PC-3 (cell line): ENCODE measurements around the gene CSMD2. TPM values are rescaled to one million over a fixed set of nuclear protein-coding genes. Genes with fewer than 3 reads are reported as not detected.

Experiments
- ATAC-seq: fragments of 200-7000 bp; cut with Tn5 transposase; 2 replicates; pipeline ENCODE4 v1.9.1; 2020; ENCODE audit warnings: mild to moderate bottlenecking, moderate library complexity
- BruUV-seq: library from RNA; stranded (reverse); fragments of 400-500 nt; replicated peaks from 2 replicates; lab custom pipeline; 2021; lab: Mats Ljungman, UMichigan
- CTCF ChIA-PET: fragments of 300-600 bp; sonication (Branson Sonifier 250); formaldehyde crosslinking; loops from one replicate; lab custom pipeline; 2022; ENCODE audit warnings: antibody characterized with exemption; lab: Charles Lee
- POLR2A ChIA-PET: fragments of 300-600 bp; sonication (Branson Sonifier 250); formaldehyde crosslinking; loops from one replicate; lab custom pipeline; 2022; ENCODE audit warnings: antibody characterized with exemption; ENCODE audit not compliant: unreplicated experiment; lab: Charles Lee
- DNase-seq: peaks from one replicate; pipeline ENCODE4 v3.0.0-alpha.2; 2015
- H2AFZ ChIP-seq: fragments of 300-600 bp; sonication (generic); 2 replicates; pipeline ENCODE4 v1.6.0; 2016; ENCODE audit warnings: antibody characterized with exemption, low read length
- H3F3A ChIP-seq: fragments of 300-600 bp; sonication (generic); one replicate; pipeline ENCODE4 v1.6.0; 2017; ENCODE audit warnings: antibody characterized with exemption, low read length, control low read depth, mild to moderate bottlenecking; ENCODE audit not compliant: unreplicated experiment
- H3K27ac ChIP-seq: fragments of 300-600 bp; sonication (generic); 2 replicates; pipeline ENCODE4 v1.5.1; 2016; ENCODE audit warnings: mild to moderate bottlenecking, low read length
- H3K27me3 ChIP-seq: fragments of 300-600 bp; sonication (generic); 2 replicates; pipeline ENCODE4 v1.6.1; 2016; ENCODE audit warnings: low read length, mixed read lengths
- H3K36me3 ChIP-seq: fragments of 300-600 bp; sonication (generic); 2 replicates; pipeline ENCODE4 v1.6.1; 2016; ENCODE audit warnings: low read depth, mixed run types, low read length, mixed read lengths
- H3K4me1 ChIP-seq: fragments of 300-600 bp; sonication (generic); 2 replicates; pipeline ENCODE4 v1.5.1; 2016; ENCODE audit warnings: low read length; ENCODE audit not compliant: insufficient read depth
- H3K4me2 ChIP-seq: fragments of 300-600 bp; sonication (generic); 2 replicates; pipeline ENCODE4 v1.6.0; 2016; ENCODE audit warnings: low read length
- H3K4me3 ChIP-seq: fragments of 300-600 bp; sonication (generic); 2 replicates; pipeline ENCODE4 v1.5.1; 2016; ENCODE audit warnings: mild to moderate bottlenecking, low read length, mixed read lengths
- H3K79me2 ChIP-seq: fragments of 300-600 bp; sonication (generic); 2 replicates; pipeline ENCODE4 v1.6.1; 2017; ENCODE audit warnings: low read length, mixed read lengths
- H3K9ac ChIP-seq: fragments of 300-600 bp; sonication (generic); 2 replicates; pipeline ENCODE4 v1.6.0; 2016; ENCODE audit warnings: mild to moderate bottlenecking, low read length
- H3K9me2 ChIP-seq: fragments of 300-600 bp; sonication (generic); replicated peaks from 2 replicates; pipeline ENCODE4 v1.6.1; 2016; ENCODE audit warnings: mixed run types, low read length, mixed read lengths
- H3K9me3 ChIP-seq: fragments of 300-600 bp; sonication (generic); 2 replicates; pipeline ENCODE4 v1.6.1; 2016; ENCODE audit warnings: low read length, mixed read lengths
- H4K20me1 ChIP-seq: fragments of 300-600 bp; sonication (generic); 2 replicates; pipeline ENCODE4 v1.6.1; 2016; ENCODE audit warnings: low read length, mixed read lengths
- EZH2 ChIP-seq: fragments of 300-600 bp; sonication (generic); IDR thresholded peaks from one replicate; pipeline ENCODE4 v1.6.1; 2017; ENCODE audit warnings: antibody characterized with exemption, mild to moderate bottlenecking, low read length; ENCODE audit not compliant: unreplicated experiment
- EZH2phosphoT487 ChIP-seq: fragments of 300-600 bp; sonication (generic); IDR thresholded peaks from 2 replicates; pipeline ENCODE4 v1.6.1; 2018; ENCODE audit warnings: mild to moderate bottlenecking, antibody characterized with exemption, low read length, borderline replicate concordance
- intact Hi-C: fragments of 100-400 bp; cut with micrococcal nuclease; formaldehyde crosslinking; loops from 2 replicates; pipeline ENCODE4 v1.9.0; 2023
- total RNA-seq: library from RNA; depleted of rRNA; stranded (reverse); fragments of >200 nt; gene quantifications from 2 replicates; pipeline ENCODE4 v1.2.3, GENCODE V29; 2014
- TF ChIP-seq, protein P1 (sequence below): fragments of 300-600 bp; sonication (generic); conservative IDR thresholded peaks from 2 replicates; pipeline ENCODE4 v1.5.1; 2017; ENCODE audit warnings: antibody characterized with exemption, low read depth, mild to moderate bottlenecking, low read length

CSMD2 gene
- total RNA-seq, 1 experiment from 2014 or later: not detected

DNA sequence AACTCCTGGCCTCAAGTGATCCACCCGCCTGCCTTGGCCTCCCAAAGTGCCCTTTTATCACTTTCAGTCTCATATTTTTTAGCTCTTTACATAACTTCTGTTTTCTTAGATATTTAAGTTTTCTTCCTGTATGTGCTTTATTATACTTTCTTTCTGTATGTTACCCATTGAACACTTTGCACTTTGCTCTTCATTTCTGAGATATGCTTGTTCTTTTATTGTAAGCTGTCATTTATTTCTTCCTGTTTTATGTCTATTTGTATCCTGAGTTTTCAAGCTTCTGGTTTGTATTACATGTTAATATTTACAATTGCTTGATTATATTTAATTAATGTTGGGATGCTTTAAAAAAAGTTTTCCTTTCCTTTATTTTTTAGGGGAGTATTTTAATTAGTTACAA is 656.9 kb downstream of the CSMD2 start:
- H2AFZ ChIP-seq: no peak overlapping the region
- DNase-seq (no peak), ATAC-seq (no peak)
- H3K27me3 ChIP-seq: no peaks in the 10 kb centered on the region
- no peak overlapping the region for H3K4me2 ChIP-seq
- peaks cover 12% of the 10 kb centered on the region for H3K4me1 ChIP-seq
- H4K20me1 ChIP-seq: no peaks in the 10 kb centered on the region
- no peaks in the 10 kb centered on the region for H3K9me3 ChIP-seq
- BruUV-seq: no TSS peak
- POLR2A ChIA-PET: no interaction called here
- TF ChIP-seq EZH2: no peak
- intact Hi-C loops: no loop called here
- no peaks in the 10 kb centered on the region for H3K36me3 ChIP-seq
- CTCF ChIA-PET: no interaction called here
- H3K27ac ChIP-seq: no peak overlapping the region
- H3F3A ChIP-seq: no peaks in the 10 kb centered on the region
- no peaks in the 10 kb centered on the region for H3K79me2 ChIP-seq
- no peaks in the 10 kb centered on the region for H3K9me2 ChIP-seq
- no peak overlapping the region for H3K4me3 ChIP-seq
- no peak overlapping the region for H3K9ac ChIP-seq

DNA sequence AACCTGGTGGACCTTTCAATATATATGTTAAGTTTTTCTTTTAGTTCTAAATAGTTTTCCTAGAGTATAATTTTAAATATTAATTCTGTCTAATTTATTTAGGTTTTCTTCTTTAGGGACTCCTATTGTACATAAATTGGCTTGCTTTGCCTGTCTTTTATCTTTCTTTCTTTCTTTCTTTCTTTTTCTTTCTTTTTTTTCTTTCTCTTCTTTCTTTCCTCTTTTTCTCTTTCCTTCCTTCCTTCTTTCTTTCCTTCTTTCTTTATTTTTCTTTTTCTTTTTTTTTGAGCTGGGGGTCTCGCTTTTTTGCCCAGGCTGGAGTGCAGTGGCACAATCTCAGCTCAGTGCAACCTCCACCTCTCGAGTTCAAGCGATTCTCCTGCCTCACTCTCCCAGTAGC is 657.4 kb downstream of the CSMD2 start:
- Histone ChIP-seq H3K79me2 (no peaks in the 10 kb centered on the region), H3K27me3 (no peaks in the 10 kb centered on the region), H3K36me3 (no peaks in the 10 kb centered on the region), H3K9me3 (no peaks in the 10 kb centered on the region), H3K4me3 (no peak overlapping the region), H3K4me2 (no peak overlapping the region), H2AFZ (no peak overlapping the region), H3F3A (no peaks in the 10 kb centered on the region), H3K9me2 (no peaks in the 10 kb centered on the region), H4K20me1 (no peaks in the 10 kb centered on the region), H3K9ac (no peak overlapping the region), H3K4me1 (peaks cover 9% of the 10 kb centered on the region), H3K27ac (no peak overlapping the region)
- ATAC-seq (no peak), DNase-seq (no peak)
- no TSS peak for BruUV-seq
- intact Hi-C loops: no loop called here
- ChIA-PET CTCF (no interaction called here), POLR2A (no interaction called here)
- TF ChIP-seq EZH2 (no peak), EZH2phosphoT487 (no peak)
- TF ChIP-seq, protein P1, sequence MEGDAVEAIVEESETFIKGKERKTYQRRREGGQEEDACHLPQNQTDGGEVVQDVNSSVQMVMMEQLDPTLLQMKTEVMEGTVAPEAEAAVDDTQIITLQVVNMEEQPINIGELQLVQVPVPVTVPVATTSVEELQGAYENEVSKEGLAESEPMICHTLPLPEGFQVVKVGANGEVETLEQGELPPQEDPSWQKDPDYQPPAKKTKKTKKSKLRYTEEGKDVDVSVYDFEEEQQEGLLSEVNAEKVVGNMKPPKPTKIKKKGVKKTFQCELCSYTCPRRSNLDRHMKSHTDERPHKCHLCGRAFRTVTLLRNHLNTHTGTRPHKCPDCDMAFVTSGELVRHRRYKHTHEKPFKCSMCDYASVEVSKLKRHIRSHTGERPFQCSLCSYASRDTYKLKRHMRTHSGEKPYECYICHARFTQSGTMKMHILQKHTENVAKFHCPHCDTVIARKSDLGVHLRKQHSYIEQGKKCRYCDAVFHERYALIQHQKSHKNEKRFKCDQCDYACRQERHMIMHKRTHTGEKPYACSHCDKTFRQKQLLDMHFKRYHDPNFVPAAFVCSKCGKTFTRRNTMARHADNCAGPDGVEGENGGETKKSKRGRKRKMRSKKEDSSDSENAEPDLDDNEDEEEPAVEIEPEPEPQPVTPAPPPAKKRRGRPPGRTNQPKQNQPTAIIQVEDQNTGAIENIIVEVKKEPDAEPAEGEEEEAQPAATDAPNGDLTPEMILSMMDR: no peak

DNA sequence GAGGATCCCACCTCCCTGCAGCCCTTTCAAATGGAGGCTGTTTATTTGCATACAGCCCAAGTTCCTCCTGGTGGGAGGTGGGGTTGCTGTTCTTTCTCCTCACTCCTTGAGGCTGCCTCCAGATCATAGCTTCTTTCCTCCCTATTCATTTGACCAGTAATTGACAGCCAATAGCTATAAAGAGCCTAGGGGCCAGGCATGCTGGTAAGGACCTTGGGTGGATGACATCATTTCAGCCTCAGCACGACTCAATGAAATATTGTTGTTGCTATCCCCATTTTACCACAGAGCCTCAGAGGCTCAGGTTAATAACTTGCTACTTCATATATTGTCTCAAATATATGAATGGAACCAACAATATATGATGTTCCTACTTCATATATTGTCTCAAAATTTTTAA is 661.5 kb downstream of the CSMD2 start:
- TF ChIP-seq, protein P1: no peak
- TF ChIP-seq EZH2 (no peak), EZH2phosphoT487 (no peak)
- Histone ChIP-seq H3K9ac (no peak overlapping the region), H3K4me3 (no peak overlapping the region), H3K4me2 (no peak overlapping the region), H4K20me1 (no peaks in the 10 kb centered on the region), H2AFZ (no peak overlapping the region), H3K79me2 (no peaks in the 10 kb centered on the region), H3K9me2 (no peaks in the 10 kb centered on the region), H3K9me3 (no peaks in the 10 kb centered on the region), H3K36me3 (no peaks in the 10 kb centered on the region), H3K27me3 (no peaks in the 10 kb centered on the region), H3K27ac (no peak overlapping the region), H3F3A (no peaks in the 10 kb centered on the region), H3K4me1 (no peaks in the 10 kb centered on the region)
- ChIA-PET CTCF (no interaction called here), POLR2A (no interaction called here)
- ATAC-seq (no peak), DNase-seq (no peak)
- intact Hi-C loops: no loop called here
- BruUV-seq: no TSS peak
